ENCODE measurements around the gene EMID1. TPM values are rescaled to one million over a fixed set of nuclear protein-coding genes. Genes with fewer than 3 reads are reported as not detected.

Gene EMID1
- total and polyA plus RNA-seq, 7 donors = 0.13 to 1.3 (median 0.58) TPM

GRCh38 chr22:29167032-29167911 lies 38.4 kb upstream of the EMID1 start:
- 81 to 86% (median 84%) methylated on average over 22 of the region's 22 CpGs for WGBS, 3 donors
- no peak for ATAC-seq
- intact Hi-C loops (cut with DNase I) = no loop called here
- Histone ChIP-seq H3K27me3 (ENCODE audit: insufficient read depth in 3 of 3, low read length in 2 of 3) (no peaks in the 10 kb centered on the region), H3K4me3 (no peak overlapping the region), H3K27ac (no peak overlapping the region), H3K9me3 (no peaks in the 10 kb centered on the region), H3K4me1 (no peaks in the 10 kb centered on the region), H3K36me3 (ENCODE audit: insufficient read depth in 1 of 2, low read depth in 1 of 2) (no peaks in the 10 kb centered on the region)
- no peak for DNase-seq
- no peak for TF ChIP-seq CTCF (IDR thresholded peaks at IDR 0.05)

GRCh38 chr22:29171721-29172120 lies 34.0 kb upstream of the EMID1 start:
- H3K4me3 ChIP-seq = no peak overlapping the region
- H3K9me3 ChIP-seq = peaks cover 15% of the 10 kb centered on the region
- H3K36me3 ChIP-seq (ENCODE audit: insufficient read depth in 1 of 2, low read depth in 1 of 2) = no peaks in the 10 kb centered on the region
- H3K4me1 ChIP-seq = no peaks in the 10 kb centered on the region
- TF ChIP-seq CTCF (IDR thresholded peaks at IDR 0.05) = no peak
- intact Hi-C loops (cut with DNase I) = no loop called here
- DNase-seq (no peak), ATAC-seq (no peak)
- no peaks in the 10 kb centered on the region for H3K27me3 ChIP-seq (ENCODE audit: insufficient read depth in 3 of 3, low read length in 2 of 3)
- H3K27ac ChIP-seq = no peak overlapping the region
- WGBS, 3 donors = 73 to 83% (median 79%) methylated on average over 10 of the region's 10 CpGs

GRCh38 chr22:29172216-29172615 lies 33.5 kb upstream of the EMID1 start:
- Histone ChIP-seq H3K4me3 (no peak overlapping the region), H3K27ac (no peak overlapping the region), H3K4me1 (no peaks in the 10 kb centered on the region), H3K9me3 (peaks cover 15% of the 10 kb centered on the region), H3K27me3 (ENCODE audit: insufficient read depth in 3 of 3, low read length in 2 of 3) (no peaks in the 10 kb centered on the region), H3K36me3 (ENCODE audit: insufficient read depth in 1 of 2, low read depth in 1 of 2) (no peaks in the 10 kb centered on the region)
- TF ChIP-seq CTCF (IDR thresholded peaks at IDR 0.05) = no peak
- ATAC-seq = no peak
- no peak for DNase-seq
- intact Hi-C loops (cut with DNase I) = no loop called here
- 88 to 91% (median 90%) methylated on average over 6 of the region's 6 CpGs for WGBS, 3 donors

GRCh38 chr22:29175312-29175835 lies 30.3 kb upstream of the EMID1 start:
- Histone ChIP-seq H3K27ac (no peak overlapping the region), H3K36me3 (ENCODE audit: insufficient read depth in 1 of 2, low read depth in 1 of 2) (no peaks in the 10 kb centered on the region), H3K9me3 (peaks cover 15% of the 10 kb centered on the region), H3K27me3 (ENCODE audit: insufficient read depth in 3 of 3, low read length in 2 of 3) (no peaks in the 10 kb centered on the region), H3K4me3 (no peak overlapping the region), H3K4me1 (no peaks in the 10 kb centered on the region)
- intact Hi-C loops (cut with DNase I) = no loop called here
- ATAC-seq = no peak
- no peak for DNase-seq
- 66 to 83% (median 71%) methylated on average over 1 of the region's 1 CpG for WGBS, 3 donors
- no peak for TF ChIP-seq CTCF (IDR thresholded peaks at IDR 0.05)

Measured in psoas muscle (tissue), 8 donors.